HG03064 (cell line): Measurements from ENCODE around the gene LZIC.

ENCODE experiments used
- ATAC-seq: cut with Tn5 transposase; IDR thresholded peaks from one replicate; pipeline ENCODE4 v1.9.1; 2021; ENCODE audit warnings: low read depth; ENCODE audit not compliant: unreplicated experiment

LZIC gene

DNA sequence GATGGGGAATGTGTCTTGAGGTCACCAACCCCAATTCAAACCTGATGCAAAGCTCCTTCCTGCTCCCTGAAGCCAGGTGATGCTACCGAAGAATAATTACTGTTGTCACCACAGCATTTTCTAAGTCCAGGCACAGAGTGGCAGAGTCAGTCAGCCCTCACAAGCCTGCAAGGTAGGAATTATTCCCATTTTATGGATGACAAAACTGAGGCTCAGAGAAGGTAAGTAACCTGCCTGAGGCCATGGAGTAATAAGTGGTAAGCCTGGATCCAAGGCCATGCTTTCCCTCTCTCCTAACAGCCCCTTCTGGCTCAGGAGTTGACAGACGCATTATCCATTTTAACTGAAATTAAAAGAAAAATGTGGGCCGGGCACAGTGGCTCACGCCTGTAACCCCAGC is 56.1 kb downstream of the LZIC start:
- no peak for ATAC-seq

DNA sequence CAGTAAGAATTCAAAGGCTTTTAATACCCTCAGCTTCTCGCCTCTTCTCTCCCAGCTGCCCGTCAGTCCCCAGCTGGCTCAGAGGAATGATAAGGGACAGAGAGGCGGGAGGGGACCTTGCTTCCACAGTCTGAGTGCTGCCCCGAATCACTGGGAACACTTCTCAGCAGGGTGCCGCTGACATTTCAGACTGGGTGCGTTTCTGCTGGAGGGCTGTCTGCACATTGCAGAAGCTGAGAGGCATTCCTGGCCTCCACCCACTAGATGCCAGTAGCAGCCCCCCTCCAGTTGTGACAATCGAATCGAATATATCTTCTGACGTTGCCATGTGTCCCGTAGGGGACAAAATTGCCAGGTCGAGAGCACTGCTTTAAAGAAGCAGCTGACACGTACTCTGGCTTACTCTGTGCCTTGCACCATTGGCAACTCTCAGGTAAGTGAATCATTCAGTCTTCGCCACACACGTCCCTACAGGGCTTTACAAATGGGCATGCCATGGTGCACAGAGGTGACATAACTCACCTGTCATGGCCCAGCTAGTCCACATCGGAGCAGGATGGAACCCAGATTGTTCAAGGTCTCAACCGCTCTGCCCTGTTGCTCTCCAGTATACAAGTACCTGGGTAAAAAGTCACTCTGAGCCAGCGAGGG is 57.0 kb downstream of the LZIC start:
- ATAC-seq = no peak

DNA sequence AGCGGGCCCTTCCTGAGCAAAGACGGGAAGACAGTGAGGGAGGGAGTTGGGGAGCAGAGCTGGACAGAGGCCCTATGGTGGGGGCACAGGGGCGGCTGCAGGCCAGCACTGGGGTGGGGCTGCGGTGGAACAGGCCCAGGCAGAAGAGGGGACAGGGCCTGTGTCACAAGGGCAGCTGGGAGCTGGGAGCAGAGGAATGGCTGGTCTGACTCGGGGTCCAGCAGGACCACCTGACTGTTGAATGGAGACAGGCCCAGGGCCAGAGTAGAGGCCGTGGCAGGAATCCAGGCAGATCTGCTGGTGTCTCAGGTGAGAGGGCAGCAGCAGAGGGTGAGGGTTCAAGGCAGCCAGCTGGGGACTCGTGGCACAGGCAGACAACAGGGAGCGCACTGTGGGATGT is 58.4 kb downstream of the LZIC start:
- ATAC-seq = no peak

GRCh38 chr1:9883585-9884449 is 59.4 kb downstream of the LZIC start:
- no peak for ATAC-seq

DNA sequence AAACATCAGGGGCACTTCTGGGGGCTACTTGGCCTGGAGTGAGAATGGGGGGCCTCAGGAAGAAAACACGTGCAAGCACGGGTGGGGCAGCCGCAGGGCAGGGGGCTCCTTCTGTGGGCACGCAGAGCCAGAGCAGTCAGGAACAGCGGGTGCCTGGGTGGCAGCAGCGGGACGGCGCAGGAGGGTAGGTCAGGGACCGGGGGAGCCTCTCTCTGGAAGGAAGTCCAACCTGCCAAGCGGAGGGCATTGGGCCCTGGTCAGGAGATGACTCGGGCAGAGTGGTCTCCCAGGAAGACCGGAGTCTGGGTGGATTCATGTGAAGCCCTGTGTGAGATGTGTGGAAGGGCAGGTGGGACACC is 60.3 kb downstream of the LZIC start:
- ATAC-seq = no peak

DNA sequence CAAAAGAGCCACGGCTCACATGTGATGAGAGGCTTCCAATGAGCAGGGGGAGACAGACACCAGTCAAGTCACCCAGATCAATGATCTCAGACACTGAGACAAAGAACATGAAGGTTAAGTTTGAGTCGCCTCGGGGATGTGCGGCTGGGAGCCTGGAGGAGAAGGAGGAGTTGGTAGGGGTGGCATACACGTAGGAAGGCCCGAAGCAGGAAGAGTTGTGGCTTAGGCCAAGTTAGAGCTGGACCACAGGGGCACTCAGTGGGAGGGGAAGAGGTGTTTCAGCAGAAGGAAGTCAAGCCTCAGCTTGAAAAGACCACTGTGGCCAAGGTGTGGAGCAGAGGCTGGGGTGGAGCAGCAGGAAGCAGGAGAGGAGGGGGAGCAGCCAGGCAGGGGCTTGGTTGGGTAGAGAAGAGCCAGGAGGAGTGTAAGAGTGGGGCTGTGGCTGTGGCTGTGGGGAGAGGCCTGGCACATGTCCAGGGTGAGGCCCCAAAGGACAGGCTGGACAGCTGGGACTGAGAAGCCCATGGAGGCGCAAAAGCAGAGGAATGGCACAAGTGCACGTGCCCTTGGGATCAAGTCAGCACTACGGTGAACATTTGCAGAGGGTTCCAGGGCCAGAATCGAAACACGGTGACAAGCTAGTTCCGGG is 60.8 kb downstream of the LZIC start:
- no peak for ATAC-seq

- ATAC-seq = no peak
Measured at GRCh38 chr1:9881838-9882249, 61.3 kb downstream of the LZIC start.
